Measurements from ENCODE around the gene CACNB2.

- TF ChIP-seq, protein P1, sequence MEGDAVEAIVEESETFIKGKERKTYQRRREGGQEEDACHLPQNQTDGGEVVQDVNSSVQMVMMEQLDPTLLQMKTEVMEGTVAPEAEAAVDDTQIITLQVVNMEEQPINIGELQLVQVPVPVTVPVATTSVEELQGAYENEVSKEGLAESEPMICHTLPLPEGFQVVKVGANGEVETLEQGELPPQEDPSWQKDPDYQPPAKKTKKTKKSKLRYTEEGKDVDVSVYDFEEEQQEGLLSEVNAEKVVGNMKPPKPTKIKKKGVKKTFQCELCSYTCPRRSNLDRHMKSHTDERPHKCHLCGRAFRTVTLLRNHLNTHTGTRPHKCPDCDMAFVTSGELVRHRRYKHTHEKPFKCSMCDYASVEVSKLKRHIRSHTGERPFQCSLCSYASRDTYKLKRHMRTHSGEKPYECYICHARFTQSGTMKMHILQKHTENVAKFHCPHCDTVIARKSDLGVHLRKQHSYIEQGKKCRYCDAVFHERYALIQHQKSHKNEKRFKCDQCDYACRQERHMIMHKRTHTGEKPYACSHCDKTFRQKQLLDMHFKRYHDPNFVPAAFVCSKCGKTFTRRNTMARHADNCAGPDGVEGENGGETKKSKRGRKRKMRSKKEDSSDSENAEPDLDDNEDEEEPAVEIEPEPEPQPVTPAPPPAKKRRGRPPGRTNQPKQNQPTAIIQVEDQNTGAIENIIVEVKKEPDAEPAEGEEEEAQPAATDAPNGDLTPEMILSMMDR (IDR thresholded peaks at IDR 0.05; ENCODE audit: insufficient read depth, low read length): no peak
- no peak for TF ChIP-seq POLR2AphosphoS5 (IDR thresholded peaks at IDR 0.05; ENCODE audit: low read depth)
These were observed 421.8 kb downstream of the CACNB2 start for GRCh38 chr10:18561861-18562551.

Measured in HL-60 (cell line).